Right lobe of liver (tissue), 6 donors: Measurements from ENCODE around the gene PHIP. TPM values are rescaled to one million over a fixed set of nuclear protein-coding genes. Genes with fewer than 3 reads are reported as not detected.
A peak's percentile ranks its signal among the peaks of the same experiment; 100 is the strongest.

Source experiments
- ATAC-seq, 4 donors: fragments of 200-7000 bp; cut with Tn5 transposase; one replicate each; pipeline ENCODE4 v1.9.1; 2020; ENCODE audit warnings: mild to moderate bottlenecking in 4 of 4, moderate library complexity in 4 of 4
- DNase-seq, 3 donors: peaks; one replicate each; pipeline ENCODE4 v3.0.0-alpha.2; 2020
- H3K27ac ChIP-seq, 3 donors: fragments of 200-600 bp; one replicate each; pipeline ENCODE4 v1.8.0; 2022
- H3K27me3 ChIP-seq, 2 donors: fragments of 200-600 bp; one replicate each; pipeline ENCODE4 v1.8.0; 2022
- H3K36me3 ChIP-seq, 4 donors: fragments of 200-600 bp; sonication (generic) in 1 of 4; one replicate each; pipeline versions ENCODE4 v1.5.1 to v1.8.0; 2017 to 2022; ENCODE audit warnings: control low read depth in 1 of 4
- H3K4me1 ChIP-seq, 4 donors: fragments of 200-600 bp; sonication (generic) in 1 of 4; one replicate each; pipeline versions ENCODE4 v1.5.1 to v1.8.0; 2017 to 2022; ENCODE audit warnings: control low read depth in 1 of 4
- H3K4me3 ChIP-seq, 3 donors: fragments of 200-600 bp; one replicate each; pipeline ENCODE4 v1.8.0; 2022
- H3K9me3 ChIP-seq, 4 donors: fragments of 200-600 bp; sonication (generic) in 1 of 4; one replicate each; pipeline versions ENCODE4 v1.5.1 to v1.8.0; 2017 to 2022; ENCODE audit warnings: control low read depth in 1 of 4
- POLR2A ChIP-seq: fragments of 450-650 bp; IDR thresholded peaks from one replicate; pipeline ENCODE4 v1.6.1; 2017; ENCODE audit warnings: antibody characterized with exemption, mild to moderate bottlenecking
- WGBS: methylation state at CpG from one replicate; pipeline ENCODE4 v1.1.6; 2018; ENCODE audit warnings: low coverage, low lambda C conversion rate; ENCODE audit not compliant: insufficient coverage; ENCODE audit errors: missing lambda C conversion rate; 5-methylcytosine and 5-hydroxymethylcytosine counted together
- intact Hi-C, 2 donors: fragments of 100-400 bp; cut with DNase I; formaldehyde crosslinking; loops; one replicate each; pipeline versions ENCODE4 v1.11.2 to v1.14.1; 2022
- total RNA-seq, 6 experiments: library from RNA; depleted of rRNA in 2 of 6; stranded (reverse); fragments of >200 nt in 2 of 6; fragmentation: NEBNext Ultra II Directional in 3 of 6; extraction: Animal tissue kit (Norgen Biotek cat#: 25700) in 3 of 6; gene quantifications; one replicate each; pipeline versions ENCODE4 v1.1.0 to v1.2.4, GENCODE V29; 2016 to 2023
- TF ChIP-seq, protein P1 (sequence below), 4 donors: fragments of 200-600 bp in 3 of 4; fragments of 450-650 bp in 1 of 4; IDR thresholded peaks; one replicate each; pipeline versions ENCODE4 v1.5.1 to v1.8.0; 2016 to 2022; ENCODE audit warnings: antibody characterized with exemption in 4 of 4, mild to moderate bottlenecking in 2 of 4
- donor health status: DM: no; HTN: yes; CAD: no.
- donor health status: DM: no; HTN: no; CAD: no.
- donor health status: DM: no; HTN: no; CAD: no.
- donor health status: DM: no; HTN: yes; CAD: no.
- donor health status: DM: no; HTN: yes; CAD: no.

Gene PHIP
- total RNA-seq, 6 experiments from 2014 or later: 5.0 to 7.8 (median 6.4) TPM

DNA sequence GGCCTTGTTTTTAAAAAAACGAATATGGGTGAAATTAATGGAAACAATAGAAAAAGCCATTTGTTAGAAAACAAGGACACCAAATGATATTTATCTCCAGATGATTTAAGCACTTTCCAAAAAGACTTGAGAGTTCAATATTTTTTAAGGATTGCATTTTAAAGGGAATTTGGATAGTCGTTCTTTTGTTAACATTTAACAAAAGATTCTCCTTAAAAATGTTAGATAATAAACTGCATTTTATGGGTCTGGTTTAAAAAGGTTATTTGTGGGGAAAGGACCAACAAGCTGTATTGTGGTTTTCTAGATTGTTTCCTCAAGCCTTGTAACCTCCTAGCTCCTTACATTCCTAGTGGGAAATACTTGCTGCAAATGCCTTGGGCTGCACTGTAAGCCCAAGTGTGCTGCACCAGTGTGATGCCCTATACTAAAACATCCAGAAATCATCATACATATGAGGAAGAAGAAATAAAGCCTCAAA lies 1.5 kb upstream of the PHIP start:
- H3K27ac ChIP-seq: peak overlapping the region in 1 of 3 donors; percentile 96
- peak overlapping the region in 2 of 3 donors; percentile 70 to 81 for H3K4me3 ChIP-seq
- no peak for DNase-seq
- no peaks in the 10 kb centered on the region for H3K9me3 ChIP-seq
- 24% methylated on average over 2 of the region's 2 CpGs for WGBS
- H3K27me3 ChIP-seq: no peaks in the 10 kb centered on the region
- intact Hi-C loops: no loop called here
- H3K4me1 ChIP-seq: peaks cover 0 to 6% (median 0%) of the 10 kb centered on the region in 4 donors
- ATAC-seq: no peak
- TF ChIP-seq, protein P1, sequence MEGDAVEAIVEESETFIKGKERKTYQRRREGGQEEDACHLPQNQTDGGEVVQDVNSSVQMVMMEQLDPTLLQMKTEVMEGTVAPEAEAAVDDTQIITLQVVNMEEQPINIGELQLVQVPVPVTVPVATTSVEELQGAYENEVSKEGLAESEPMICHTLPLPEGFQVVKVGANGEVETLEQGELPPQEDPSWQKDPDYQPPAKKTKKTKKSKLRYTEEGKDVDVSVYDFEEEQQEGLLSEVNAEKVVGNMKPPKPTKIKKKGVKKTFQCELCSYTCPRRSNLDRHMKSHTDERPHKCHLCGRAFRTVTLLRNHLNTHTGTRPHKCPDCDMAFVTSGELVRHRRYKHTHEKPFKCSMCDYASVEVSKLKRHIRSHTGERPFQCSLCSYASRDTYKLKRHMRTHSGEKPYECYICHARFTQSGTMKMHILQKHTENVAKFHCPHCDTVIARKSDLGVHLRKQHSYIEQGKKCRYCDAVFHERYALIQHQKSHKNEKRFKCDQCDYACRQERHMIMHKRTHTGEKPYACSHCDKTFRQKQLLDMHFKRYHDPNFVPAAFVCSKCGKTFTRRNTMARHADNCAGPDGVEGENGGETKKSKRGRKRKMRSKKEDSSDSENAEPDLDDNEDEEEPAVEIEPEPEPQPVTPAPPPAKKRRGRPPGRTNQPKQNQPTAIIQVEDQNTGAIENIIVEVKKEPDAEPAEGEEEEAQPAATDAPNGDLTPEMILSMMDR (IDR thresholded peaks at IDR 0.05): no peak
- H3K36me3 ChIP-seq: no peaks in the 10 kb centered on the region

DNA sequence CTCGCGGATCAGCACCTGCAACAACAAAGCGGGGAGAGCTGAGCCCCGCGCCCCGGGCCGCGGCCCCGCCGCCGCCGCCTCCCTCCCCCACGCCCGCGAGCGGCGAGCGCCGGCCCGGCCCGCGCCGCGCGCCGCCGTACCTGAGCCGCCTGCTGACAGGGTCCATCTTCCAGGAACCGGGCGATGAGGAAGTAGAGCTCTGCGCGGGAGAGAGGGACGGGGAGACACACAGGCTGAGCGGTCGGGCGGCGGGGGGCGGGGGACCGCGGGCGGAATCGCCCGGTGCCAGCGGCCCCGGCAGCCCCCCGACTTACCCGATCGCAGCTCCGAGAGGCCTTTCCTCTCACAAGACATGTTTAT lies 359 bp downstream of the PHIP start:
- H3K9me3 ChIP-seq: no peaks in the 10 kb centered on the region
- no peaks in the 10 kb centered on the region for H3K27me3 ChIP-seq
- peaks cover 0 to 6% (median 0%) of the 10 kb centered on the region in 4 donors for H3K4me1 ChIP-seq
- intact Hi-C loops: no loop called here
- peak; percentile 15 to 41 (median 28) for ATAC-seq
- TF ChIP-seq, protein P1 (IDR thresholded peaks at IDR 0.05): no peak
- no peak for TF ChIP-seq POLR2A
- peak overlapping the region; percentile 70 to 81 (median 78) for H3K4me3 ChIP-seq
- no peak for DNase-seq
- H3K27ac ChIP-seq: peak overlapping the region; percentile 92 to 96 (median 95)
- WGBS: no CpG with 5 or more reads among the region's 49 CpGs
- no peaks in the 10 kb centered on the region for H3K36me3 ChIP-seq

DNA sequence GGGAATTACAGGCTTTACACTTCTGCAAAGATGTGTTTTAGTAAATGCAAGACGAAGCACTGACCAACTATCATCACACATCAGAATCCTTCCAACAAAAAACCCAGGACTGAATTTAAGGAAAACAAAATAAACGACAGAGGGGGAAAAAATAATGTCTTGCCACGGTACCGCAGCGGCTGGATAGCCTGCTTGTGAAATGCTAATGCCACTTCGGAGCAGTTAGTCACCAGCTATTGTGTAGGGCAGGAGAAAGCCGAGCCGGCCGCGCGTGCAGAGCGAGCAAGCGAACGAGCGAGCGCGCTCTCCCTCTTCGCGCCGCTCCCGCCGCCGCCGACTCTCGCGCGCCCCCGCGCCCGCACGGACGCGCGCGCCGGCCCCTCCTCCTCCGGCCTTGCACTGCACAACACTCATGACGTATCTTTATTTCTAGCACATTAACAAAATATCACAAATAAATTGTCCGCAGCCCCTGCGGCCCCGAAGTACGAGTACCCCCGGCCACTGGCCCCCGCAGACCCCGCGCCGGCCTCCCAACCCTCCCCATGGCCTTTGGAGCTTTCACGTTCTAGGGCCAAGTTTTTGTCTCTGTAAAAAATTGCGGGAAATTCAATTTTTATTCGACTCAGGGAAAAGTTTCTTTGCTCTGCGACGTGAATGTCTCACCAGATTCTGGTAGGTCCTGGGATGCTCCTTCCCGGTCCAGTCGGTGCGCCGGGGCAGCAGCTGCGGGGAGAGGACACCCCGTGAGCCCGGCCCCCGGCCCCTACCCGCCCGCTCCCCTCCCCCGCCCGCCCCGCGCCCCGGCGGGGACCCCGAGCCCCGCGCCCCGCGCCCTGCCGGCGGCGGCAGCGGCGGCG lies 1.0 kb downstream of the PHIP start:
- Histone ChIP-seq H3K36me3 (no peaks in the 10 kb centered on the region), H3K27me3 (no peaks in the 10 kb centered on the region), H3K9me3 (no peaks in the 10 kb centered on the region), H3K4me1 (peaks cover 0 to 6% (median 0%) of the 10 kb centered on the region in 4 donors), H3K4me3 (peak overlapping the region; percentile 56 to 75 (median 70)), H3K27ac (peak overlapping the region; percentile 92 to 96 (median 95))
- peak; percentile 79 to 86 (median 80) for ATAC-seq
- TF ChIP-seq, protein P1 (IDR thresholded peaks at IDR 0.05): peak in 1 of 4 donors; percentile 18
- TF ChIP-seq POLR2A: peak; percentile 54
- 0% methylated on average over 48 of the region's 79 CpGs for WGBS
- peak; percentile 90 to 94 (median 92) for DNase-seq
- intact Hi-C loops: no loop called here

- no peaks in the 10 kb centered on the region for H3K27me3 ChIP-seq
- no peak for ATAC-seq
- H3K4me3 ChIP-seq: peak overlapping the region; percentile 56 to 75 (median 70)
- WGBS: 1% methylated on average over 5 of the region's 5 CpGs
- intact Hi-C loops: no loop called here
- TF ChIP-seq, protein P1 (IDR thresholded peaks at IDR 0.05): no peak
- TF ChIP-seq POLR2A: no peak
- H3K9me3 ChIP-seq: no peaks in the 10 kb centered on the region
- H3K36me3 ChIP-seq: no peaks in the 10 kb centered on the region
- peak overlapping the region; percentile 92 to 96 (median 95) for H3K27ac ChIP-seq
- peaks cover 0 to 6% (median 0%) of the 10 kb centered on the region in 4 donors for H3K4me1 ChIP-seq
- no peak for DNase-seq
Observed at GRCh38 chr6:79076160-79076559, 1.9 kb downstream of the PHIP start.
